ENCODE data around the gene DMRT3. TPM values are rescaled to one million over a fixed set of nuclear protein-coding genes. Genes with fewer than 3 reads are reported as not detected.

DMRT3 gene
- total RNA-seq, 4 donors from 2014 or later, result not detected

DNA sequence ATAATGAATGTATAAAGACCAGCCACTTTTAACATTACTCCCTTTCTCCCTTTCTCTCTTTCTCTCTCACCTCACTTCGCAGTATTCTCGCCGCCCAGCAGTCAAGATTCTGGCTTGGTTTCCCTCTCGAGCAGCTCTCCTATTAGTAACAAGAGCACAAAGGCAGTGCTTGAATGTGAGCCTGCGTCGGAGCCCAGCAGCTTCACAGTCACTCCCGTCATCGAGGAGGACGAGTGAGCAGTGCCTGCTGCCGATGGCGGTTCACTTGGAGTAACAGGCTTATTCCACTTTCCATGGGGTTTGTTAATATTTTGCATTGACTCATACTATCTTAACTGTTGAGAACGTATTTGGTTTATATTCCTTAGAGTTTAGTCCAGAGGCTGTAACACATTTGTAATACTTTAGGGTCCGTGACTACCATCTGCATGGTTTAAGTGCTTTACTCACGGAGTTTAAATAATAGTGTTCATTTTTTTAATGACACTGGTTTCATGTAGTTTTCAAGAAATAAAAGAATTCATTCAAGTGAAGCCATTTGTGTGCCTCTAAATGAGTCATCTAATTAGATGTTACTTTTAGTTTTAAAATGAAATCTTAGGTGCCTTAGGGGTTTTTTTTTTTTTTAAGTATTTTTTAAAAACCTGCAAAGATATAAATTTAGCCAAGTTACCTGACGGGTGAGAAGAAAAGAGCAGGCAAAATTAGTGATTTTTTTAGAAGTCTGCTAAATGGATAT is 8.4 kb upstream of the DMRT3 start:
- no peaks in the 10 kb centered on the region for H3K36me3 ChIP-seq
- no peak for DNase-seq
- no peaks in the 10 kb centered on the region for H3K9me3 ChIP-seq
- H3K4me3 ChIP-seq, result no peak overlapping the region
- H3K4me1 ChIP-seq, result peaks cover 0 to 27% (median 2%) of the 10 kb centered on the region in 4 donors
- no peak overlapping the region for H3K27ac ChIP-seq
- TF ChIP-seq POLR2A (IDR thresholded peaks at IDR 0.05), result no peak
- TF ChIP-seq, protein P1, sequence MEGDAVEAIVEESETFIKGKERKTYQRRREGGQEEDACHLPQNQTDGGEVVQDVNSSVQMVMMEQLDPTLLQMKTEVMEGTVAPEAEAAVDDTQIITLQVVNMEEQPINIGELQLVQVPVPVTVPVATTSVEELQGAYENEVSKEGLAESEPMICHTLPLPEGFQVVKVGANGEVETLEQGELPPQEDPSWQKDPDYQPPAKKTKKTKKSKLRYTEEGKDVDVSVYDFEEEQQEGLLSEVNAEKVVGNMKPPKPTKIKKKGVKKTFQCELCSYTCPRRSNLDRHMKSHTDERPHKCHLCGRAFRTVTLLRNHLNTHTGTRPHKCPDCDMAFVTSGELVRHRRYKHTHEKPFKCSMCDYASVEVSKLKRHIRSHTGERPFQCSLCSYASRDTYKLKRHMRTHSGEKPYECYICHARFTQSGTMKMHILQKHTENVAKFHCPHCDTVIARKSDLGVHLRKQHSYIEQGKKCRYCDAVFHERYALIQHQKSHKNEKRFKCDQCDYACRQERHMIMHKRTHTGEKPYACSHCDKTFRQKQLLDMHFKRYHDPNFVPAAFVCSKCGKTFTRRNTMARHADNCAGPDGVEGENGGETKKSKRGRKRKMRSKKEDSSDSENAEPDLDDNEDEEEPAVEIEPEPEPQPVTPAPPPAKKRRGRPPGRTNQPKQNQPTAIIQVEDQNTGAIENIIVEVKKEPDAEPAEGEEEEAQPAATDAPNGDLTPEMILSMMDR (IDR thresholded peaks at IDR 0.05), result no peak
- H3K27me3 ChIP-seq, result peaks cover 3 to 57% of the 10 kb centered on the region in 2 donors

- TF ChIP-seq, protein P1 (IDR thresholded peaks at IDR 0.05), result no peak
- TF ChIP-seq POLR2A (IDR thresholded peaks at IDR 0.05), result no peak
- no peak overlapping the region for H3K4me3 ChIP-seq
- DNase-seq, result no peak
- H3K4me1 ChIP-seq, result peaks cover 0 to 27% (median 2%) of the 10 kb centered on the region in 4 donors
- H3K27me3 ChIP-seq, result peaks cover 3 to 71% of the 10 kb centered on the region in 2 donors
- no peaks in the 10 kb centered on the region for H3K9me3 ChIP-seq
- no peaks in the 10 kb centered on the region for H3K36me3 ChIP-seq
- H3K27ac ChIP-seq, result no peak overlapping the region
Measured at GRCh38 chr9:969310-970150, 6.9 kb upstream of the DMRT3 start.

- peaks cover 3 to 77% of the 10 kb centered on the region in 2 donors for H3K27me3 ChIP-seq
- TF ChIP-seq, protein P1 (IDR thresholded peaks at IDR 0.05), result no peak
- no peak for TF ChIP-seq POLR2A (IDR thresholded peaks at IDR 0.05)
- H3K27ac ChIP-seq, result no peak overlapping the region
- H3K4me3 ChIP-seq, result no peak overlapping the region
- H3K9me3 ChIP-seq, result no peaks in the 10 kb centered on the region
- DNase-seq, result no peak
- H3K36me3 ChIP-seq, result no peaks in the 10 kb centered on the region
- H3K4me1 ChIP-seq, result peaks cover 0 to 27% (median 2%) of the 10 kb centered on the region in 4 donors
Measured at GRCh38 chr9:970151-970996, 6.1 kb upstream of the DMRT3 start.

GRCh38 chr9:971901-972500 is 4.5 kb upstream of the DMRT3 start:
- Histone ChIP-seq H3K4me3 (peak overlapping the region; percentile 15 to 54 (median 36)), H3K4me1 (peaks cover 0 to 37% (median 2%) of the 10 kb centered on the region in 4 donors), H3K27ac (no peak overlapping the region), H3K9me3 (no peaks in the 10 kb centered on the region), H3K27me3 (peaks cover 3 to 87% of the 10 kb centered on the region in 2 donors), H3K36me3 (no peaks in the 10 kb centered on the region)
- no peak for DNase-seq
- TF ChIP-seq POLR2A (IDR thresholded peaks at IDR 0.05), result no peak
- TF ChIP-seq, protein P1 (IDR thresholded peaks at IDR 0.05), result no peak

All from Peyer's patch (tissue), 4 donors.